ENCODE results near the gene IMPG1. TPM values are rescaled to one million over a fixed set of nuclear protein-coding genes. Genes with fewer than 3 reads are reported as not detected.

IMPG1 gene
- total RNA-seq (0.44 TPM in 1 of 2 replicates, not detected in the other), polyA plus RNA-seq (not detected in 2 replicates)

- Histone ChIP-seq H4K20me1 (ENCODE audit: insufficient read depth, poor library complexity, severe bottlenecking) (no peaks in the 10 kb centered on the region), H3K27me3 (no peaks in the 10 kb centered on the region), H3K36me3 (replicated peaks; ENCODE audit: insufficient read depth, low read depth) (no peaks in the 10 kb centered on the region), H3K9me3 (ENCODE audit: low read depth) (no peaks in the 10 kb centered on the region), H3K4me1 (ENCODE audit: insufficient read depth) (no peaks in the 10 kb centered on the region), H2AFZ (no peak within 1 kb of the TSS), H3K9me2 (replicated peaks; ENCODE audit: insufficient read depth) (no peaks in the 10 kb centered on the region), H3K4me3 (no peak within 1 kb of the TSS), H3K79me2 (no peaks in the 10 kb centered on the region), H3K27ac (no peak within 1 kb of the TSS), H3K4me2 (no peak within 1 kb of the TSS)
- TF ChIP-seq EZH2phosphoT487 (IDR thresholded peaks at IDR 0.05; ENCODE audit: low read depth, severe bottlenecking, unreplicated experiment), result no peak
- TF ChIP-seq CTCF (IDR thresholded peaks at IDR 0.05; ENCODE audit: poor library complexity), result no peak
- TF ChIP-seq EZH2 (IDR thresholded peaks at IDR 0.05; ENCODE audit: borderline replicate concordance), result no peak
- no peak for DNase-seq (ENCODE audit: low spot score)
These were observed at the start of gene IMPG1 for GRCh38 chr6:76072562-76072961. IMPG1 (minus strand) TSS chr6:76072662; CDS start chr6:76072488, 174 bp downstream.

- no peak for DNase-seq (ENCODE audit: low spot score)
- TF ChIP-seq EZH2 (IDR thresholded peaks at IDR 0.05; ENCODE audit: borderline replicate concordance) (no peak), EZH2phosphoT487 (IDR thresholded peaks at IDR 0.05; ENCODE audit: low read depth, severe bottlenecking, unreplicated experiment) (no peak), CTCF (IDR thresholded peaks at IDR 0.05; ENCODE audit: poor library complexity) (no peak)
- H2AFZ ChIP-seq, result no peak overlapping the region
These were observed 47.8 kb upstream of the IMPG1 start for GRCh38 chr6:76120302-76120701.

GRCh38 chr6:76073281-76073680, 819 bp upstream of the IMPG1 start:
- H3K79me2 ChIP-seq, result no peaks in the 10 kb centered on the region
- H3K4me1 ChIP-seq (ENCODE audit: insufficient read depth), result no peaks in the 10 kb centered on the region
- no peaks in the 10 kb centered on the region for H4K20me1 ChIP-seq (ENCODE audit: insufficient read depth, poor library complexity, severe bottlenecking)
- H2AFZ ChIP-seq, result no peak overlapping the region
- no peaks in the 10 kb centered on the region for H3K36me3 ChIP-seq (replicated peaks; ENCODE audit: insufficient read depth, low read depth)
- TF ChIP-seq EZH2 (IDR thresholded peaks at IDR 0.05; ENCODE audit: borderline replicate concordance), result no peak
- no peak for TF ChIP-seq CTCF (IDR thresholded peaks at IDR 0.05; ENCODE audit: poor library complexity)
- no peak for TF ChIP-seq EZH2phosphoT487 (IDR thresholded peaks at IDR 0.05; ENCODE audit: low read depth, severe bottlenecking, unreplicated experiment)
- no peaks in the 10 kb centered on the region for H3K9me3 ChIP-seq (ENCODE audit: low read depth)
- no peaks in the 10 kb centered on the region for H3K9me2 ChIP-seq (replicated peaks; ENCODE audit: insufficient read depth)
- H3K4me3 ChIP-seq, result no peak overlapping the region
- no peak for DNase-seq (ENCODE audit: low spot score)
- H3K27ac ChIP-seq, result no peak overlapping the region
- H3K27me3 ChIP-seq, result no peaks in the 10 kb centered on the region
- H3K4me2 ChIP-seq, result no peak overlapping the region

More at GRCh38 chr6:76120302-76120701, 47.8 kb upstream of the IMPG1 start:
- Histone ChIP-seq H3K27me3 (no peaks in the 10 kb centered on the region), H3K27ac (no peak overlapping the region), H3K79me2 (no peaks in the 10 kb centered on the region), H3K9me2 (replicated peaks; ENCODE audit: insufficient read depth) (no peaks in the 10 kb centered on the region), H3K4me2 (no peak overlapping the region), H3K36me3 (replicated peaks; ENCODE audit: insufficient read depth, low read depth) (no peaks in the 10 kb centered on the region), H3K9me3 (ENCODE audit: low read depth) (no peaks in the 10 kb centered on the region), H3K4me1 (ENCODE audit: insufficient read depth) (no peaks in the 10 kb centered on the region), H4K20me1 (ENCODE audit: insufficient read depth, poor library complexity, severe bottlenecking) (no peaks in the 10 kb centered on the region), H3K4me3 (no peak overlapping the region)

- no peak for DNase-seq (ENCODE audit: low spot score)
- Histone ChIP-seq H3K4me3 (no peak overlapping the region), H3K9me3 (ENCODE audit: low read depth) (no peaks in the 10 kb centered on the region), H3K9me2 (replicated peaks; ENCODE audit: insufficient read depth) (no peaks in the 10 kb centered on the region), H4K20me1 (ENCODE audit: insufficient read depth, poor library complexity, severe bottlenecking) (no peaks in the 10 kb centered on the region), H3K27me3 (no peaks in the 10 kb centered on the region), H3K27ac (no peak overlapping the region), H2AFZ (no peak overlapping the region), H3K4me2 (no peak overlapping the region), H3K36me3 (replicated peaks; ENCODE audit: insufficient read depth, low read depth) (no peaks in the 10 kb centered on the region), H3K79me2 (no peaks in the 10 kb centered on the region), H3K4me1 (ENCODE audit: insufficient read depth) (no peaks in the 10 kb centered on the region)
- 94% methylated on average over 1 of the region's 1 CpG for WGBS (ENCODE audit: low lambda C conversion rate, missing lambda C conversion rate)
- no peak for TF ChIP-seq CTCF (IDR thresholded peaks at IDR 0.05; ENCODE audit: poor library complexity)
- TF ChIP-seq EZH2phosphoT487 (IDR thresholded peaks at IDR 0.05; ENCODE audit: low read depth, severe bottlenecking, unreplicated experiment), result no peak
- TF ChIP-seq EZH2 (IDR thresholded peaks at IDR 0.05; ENCODE audit: borderline replicate concordance), result no peak
These were observed 15.0 kb downstream of the IMPG1 start for GRCh38 chr6:76057469-76057868.
